Spleen (tissue), 7 donors: ENCODE data around the gene HDAC4.
A peak's percentile ranks its signal among the peaks of the same experiment; 100 is the strongest.

Experiments used
- POLR2AphosphoS5 ChIP-seq, 3 donors: sonication (generic); formaldehyde crosslinking; IDR thresholded peaks; one replicate each; pipeline ENCODE4 v1.5.1; 2017; ENCODE audit warnings: antibody characterized with exemption in 3 of 3
- TF ChIP-seq, protein P1 (sequence below), 11 experiments: fragments of 200-600 bp in 7 of 11; fragments of 450-650 bp in 4 of 11; sonication (generic) in 4 of 11; IDR thresholded peaks in 8 of 11; conservative IDR thresholded peaks in 3 of 11; 1 replicate in 7 of 11; 2 replicates in 4 of 11; pipeline versions ENCODE4 v1.4.0 to v1.8.0; 2016 to 2021; ENCODE audit warnings: antibody characterized with exemption in 11 of 11, inconsistent platforms in 4 of 11, mild to moderate bottlenecking in 1 of 11
- donor health status: DM: no; HTN: no; CAD: no; lungs with moderate emphysema.
- donor health status: DM: no; HTN: no; CAD: no.
- donor health status: DM: no; HTN: no; CAD: no.

DNA sequence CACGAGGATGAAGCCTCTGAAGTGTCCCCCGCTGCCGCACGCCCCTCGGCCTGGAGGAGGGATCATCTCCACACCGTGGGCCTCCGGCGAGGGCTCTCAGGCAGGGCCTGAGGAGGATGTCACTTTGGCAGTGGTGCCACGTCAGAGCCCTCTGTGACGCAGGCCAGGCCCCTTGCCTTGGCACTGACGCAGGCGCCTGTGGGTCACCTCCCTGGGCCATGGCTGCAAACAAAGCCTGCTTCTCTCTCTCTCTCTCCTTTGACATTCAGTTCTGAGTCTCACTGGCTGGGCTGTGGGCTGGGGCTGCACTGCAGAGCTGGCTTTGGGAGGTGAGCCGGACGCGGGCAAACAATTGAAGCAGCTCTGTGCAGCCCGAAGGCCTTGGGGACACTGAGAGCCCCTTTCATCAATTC lies 279.2 kb downstream of the HDAC4 start:
- TF ChIP-seq, protein P1, sequence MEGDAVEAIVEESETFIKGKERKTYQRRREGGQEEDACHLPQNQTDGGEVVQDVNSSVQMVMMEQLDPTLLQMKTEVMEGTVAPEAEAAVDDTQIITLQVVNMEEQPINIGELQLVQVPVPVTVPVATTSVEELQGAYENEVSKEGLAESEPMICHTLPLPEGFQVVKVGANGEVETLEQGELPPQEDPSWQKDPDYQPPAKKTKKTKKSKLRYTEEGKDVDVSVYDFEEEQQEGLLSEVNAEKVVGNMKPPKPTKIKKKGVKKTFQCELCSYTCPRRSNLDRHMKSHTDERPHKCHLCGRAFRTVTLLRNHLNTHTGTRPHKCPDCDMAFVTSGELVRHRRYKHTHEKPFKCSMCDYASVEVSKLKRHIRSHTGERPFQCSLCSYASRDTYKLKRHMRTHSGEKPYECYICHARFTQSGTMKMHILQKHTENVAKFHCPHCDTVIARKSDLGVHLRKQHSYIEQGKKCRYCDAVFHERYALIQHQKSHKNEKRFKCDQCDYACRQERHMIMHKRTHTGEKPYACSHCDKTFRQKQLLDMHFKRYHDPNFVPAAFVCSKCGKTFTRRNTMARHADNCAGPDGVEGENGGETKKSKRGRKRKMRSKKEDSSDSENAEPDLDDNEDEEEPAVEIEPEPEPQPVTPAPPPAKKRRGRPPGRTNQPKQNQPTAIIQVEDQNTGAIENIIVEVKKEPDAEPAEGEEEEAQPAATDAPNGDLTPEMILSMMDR (IDR thresholded peaks at IDR 0.05 in 8 of 11, conservative IDR thresholded peaks at IDR 0.05 in 3 of 11): no peak
- TF ChIP-seq POLR2AphosphoS5 (IDR thresholded peaks at IDR 0.05): peak; percentile 66 to 79 (median 77)
